Neutrophil (primary cell): Measurements from ENCODE around the gene FBXW7.
A peak's percentile ranks its signal among the peaks of the same experiment; 100 is the strongest.

Experiments
- H3K27ac ChIP-seq: fragments of 200-600 bp; sonication (generic); 2 replicates; pipeline ENCODE4 v1.5.1; 2016; ENCODE audit warnings: mild to moderate bottlenecking, moderate library complexity
- H3K27me3 ChIP-seq: fragments of 200-600 bp; sonication (generic); 2 replicates; pipeline ENCODE4 v1.6.0; 2016; ENCODE audit warnings: mild to moderate bottlenecking
- H3K36me3 ChIP-seq: fragments of 200-600 bp; sonication (generic); 2 replicates; pipeline ENCODE4 v1.5.1; 2017
- H3K4me1 ChIP-seq, 2 experiments: fragments of 200-600 bp in 1 of 2; sonication (generic) in 1 of 2; 1 replicate in 1 of 2; 2 replicates in 1 of 2; pipeline versions ENCODE4 v1.5.1 to v1.6.1; 2013 to 2016; ENCODE audit warnings: low read depth in 1 of 2, low read length in 1 of 2, mild to moderate bottlenecking in 1 of 2, moderate library complexity in 1 of 2; ENCODE audit not compliant: control insufficient read depth in 1 of 2, insufficient read depth in 1 of 2
- H3K4me3 ChIP-seq, 2 experiments: fragments of 200-600 bp in 1 of 2; sonication (generic) in 1 of 2; 1 replicate in 1 of 2; 2 replicates in 1 of 2; pipeline ENCODE4 v1.5.1; 2013 to 2016; ENCODE audit warnings: low read depth in 1 of 2, low read length in 1 of 2, mild to moderate bottlenecking in 1 of 2, moderate library complexity in 1 of 2
- H3K9me3 ChIP-seq: fragments of 200-600 bp; sonication (generic); 2 replicates; pipeline ENCODE4 v1.5.1; 2016
- TF ChIP-seq, protein P1 (sequence below): fragments of 200-600 bp; sonication (generic); IDR thresholded peaks from 2 replicates; pipeline ENCODE4 v1.5.1; 2016; ENCODE audit warnings: antibody characterized with exemption

FBXW7 gene

DNA sequence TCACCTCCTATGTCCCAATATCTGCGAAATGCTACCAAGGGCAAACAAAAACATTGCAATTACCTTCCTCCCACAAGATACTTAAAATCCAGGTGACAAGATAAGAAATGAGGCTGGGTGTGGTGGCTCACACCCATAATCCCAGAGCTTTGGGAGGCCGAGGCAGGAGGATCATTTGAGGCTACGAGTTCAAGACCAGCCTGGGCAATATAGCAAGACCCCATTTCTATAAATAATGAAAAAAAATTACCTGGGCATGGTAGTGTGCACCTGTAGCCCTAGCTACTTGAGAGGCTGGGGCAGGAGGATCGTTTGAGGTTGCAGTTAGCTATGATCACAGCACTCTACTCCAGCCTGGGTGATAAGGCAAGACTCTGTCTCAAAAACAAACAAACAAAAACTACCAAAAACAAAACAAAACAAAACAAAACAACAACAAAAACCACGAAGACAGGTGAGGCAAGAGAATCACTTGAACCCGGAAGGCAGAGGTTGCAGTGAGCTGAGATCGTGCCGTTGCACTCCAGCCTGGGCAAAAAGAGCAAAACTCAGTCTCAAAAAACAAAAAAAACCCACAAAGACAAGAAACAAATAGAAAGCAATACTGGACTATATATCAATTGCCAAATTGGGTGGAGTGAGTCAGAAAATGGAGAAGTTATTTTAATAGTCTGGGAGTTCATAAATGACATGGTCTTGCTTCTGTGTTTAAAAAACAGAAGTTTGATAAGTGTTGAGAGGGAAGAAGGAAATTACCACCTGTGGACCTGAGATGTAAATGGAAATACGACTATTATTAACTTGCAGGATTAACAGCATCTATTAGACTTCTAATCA, 176.5 kb downstream of the FBXW7 start:
- H3K9me3 ChIP-seq, result no peaks in the 10 kb centered on the region
- peaks cover 5 to 16% of the 10 kb centered on the region in 2 experiments for H3K4me1 ChIP-seq
- no peak overlapping the region for H3K4me3 ChIP-seq
- no peaks in the 10 kb centered on the region for H3K36me3 ChIP-seq
- H3K27me3 ChIP-seq, result no peaks in the 10 kb centered on the region
- TF ChIP-seq, protein P1, sequence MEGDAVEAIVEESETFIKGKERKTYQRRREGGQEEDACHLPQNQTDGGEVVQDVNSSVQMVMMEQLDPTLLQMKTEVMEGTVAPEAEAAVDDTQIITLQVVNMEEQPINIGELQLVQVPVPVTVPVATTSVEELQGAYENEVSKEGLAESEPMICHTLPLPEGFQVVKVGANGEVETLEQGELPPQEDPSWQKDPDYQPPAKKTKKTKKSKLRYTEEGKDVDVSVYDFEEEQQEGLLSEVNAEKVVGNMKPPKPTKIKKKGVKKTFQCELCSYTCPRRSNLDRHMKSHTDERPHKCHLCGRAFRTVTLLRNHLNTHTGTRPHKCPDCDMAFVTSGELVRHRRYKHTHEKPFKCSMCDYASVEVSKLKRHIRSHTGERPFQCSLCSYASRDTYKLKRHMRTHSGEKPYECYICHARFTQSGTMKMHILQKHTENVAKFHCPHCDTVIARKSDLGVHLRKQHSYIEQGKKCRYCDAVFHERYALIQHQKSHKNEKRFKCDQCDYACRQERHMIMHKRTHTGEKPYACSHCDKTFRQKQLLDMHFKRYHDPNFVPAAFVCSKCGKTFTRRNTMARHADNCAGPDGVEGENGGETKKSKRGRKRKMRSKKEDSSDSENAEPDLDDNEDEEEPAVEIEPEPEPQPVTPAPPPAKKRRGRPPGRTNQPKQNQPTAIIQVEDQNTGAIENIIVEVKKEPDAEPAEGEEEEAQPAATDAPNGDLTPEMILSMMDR, result no peak
- peak overlapping the region; percentile 13 for H3K27ac ChIP-seq

DNA sequence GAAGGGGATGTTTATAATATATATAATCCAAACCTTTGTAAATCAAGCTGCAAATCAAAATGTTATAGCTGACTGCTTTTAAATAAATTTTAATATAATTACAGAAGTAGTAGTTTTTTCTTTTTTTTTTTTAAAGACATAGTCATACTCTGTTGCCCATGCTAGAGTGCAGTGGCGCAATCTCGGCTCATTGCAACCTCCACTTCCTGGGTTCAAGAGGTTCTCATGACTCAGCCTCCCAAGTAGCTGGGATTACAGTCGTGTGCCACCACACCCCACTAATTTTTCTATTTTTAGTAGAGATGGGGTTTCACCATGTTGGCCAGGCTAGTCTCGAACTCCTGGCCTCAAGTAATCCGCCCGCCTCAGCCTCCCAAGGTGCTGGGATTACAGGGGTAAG, 178.7 kb downstream of the FBXW7 start:
- Histone ChIP-seq H3K27me3 (no peaks in the 10 kb centered on the region), H3K36me3 (no peaks in the 10 kb centered on the region), H3K4me3 (no peak overlapping the region), H3K27ac (no peak overlapping the region), H3K9me3 (no peaks in the 10 kb centered on the region), H3K4me1 (peaks cover 5 to 16% of the 10 kb centered on the region in 2 experiments)
- TF ChIP-seq, protein P1, result no peak

DNA sequence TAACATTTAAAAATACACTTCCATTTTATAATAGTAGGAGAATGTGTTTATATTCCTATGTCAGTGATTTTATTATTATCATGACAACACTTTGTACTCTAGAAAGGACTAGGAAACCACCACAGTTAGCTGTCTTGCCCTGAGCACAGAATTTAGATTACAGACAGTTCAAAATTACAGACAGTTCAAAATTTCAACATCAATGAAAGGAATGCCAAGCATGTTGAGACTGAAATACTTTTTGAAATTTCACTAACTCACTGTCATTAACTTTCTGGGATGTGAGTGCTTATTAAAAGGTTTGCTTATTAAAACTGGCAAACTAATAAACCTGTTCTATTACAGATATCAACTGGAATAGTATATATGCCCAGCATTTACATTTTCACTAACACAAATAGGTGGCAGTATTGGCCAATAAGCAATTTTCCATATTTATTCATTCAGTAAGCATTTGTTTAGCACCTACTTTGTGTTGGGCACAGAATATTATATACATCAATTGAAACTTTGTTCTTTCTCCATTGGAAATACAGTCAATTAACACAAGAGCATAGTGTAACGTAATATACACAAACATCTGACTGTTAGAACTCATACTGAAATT, 179.4 kb downstream of the FBXW7 start:
- H3K4me3 ChIP-seq, result no peak overlapping the region
- H3K27me3 ChIP-seq, result no peaks in the 10 kb centered on the region
- no peaks in the 10 kb centered on the region for H3K9me3 ChIP-seq
- no peaks in the 10 kb centered on the region for H3K36me3 ChIP-seq
- TF ChIP-seq, protein P1, result no peak
- H3K4me1 ChIP-seq, result peaks cover 5 to 16% of the 10 kb centered on the region in 2 experiments
- H3K27ac ChIP-seq, result no peak overlapping the region

DNA sequence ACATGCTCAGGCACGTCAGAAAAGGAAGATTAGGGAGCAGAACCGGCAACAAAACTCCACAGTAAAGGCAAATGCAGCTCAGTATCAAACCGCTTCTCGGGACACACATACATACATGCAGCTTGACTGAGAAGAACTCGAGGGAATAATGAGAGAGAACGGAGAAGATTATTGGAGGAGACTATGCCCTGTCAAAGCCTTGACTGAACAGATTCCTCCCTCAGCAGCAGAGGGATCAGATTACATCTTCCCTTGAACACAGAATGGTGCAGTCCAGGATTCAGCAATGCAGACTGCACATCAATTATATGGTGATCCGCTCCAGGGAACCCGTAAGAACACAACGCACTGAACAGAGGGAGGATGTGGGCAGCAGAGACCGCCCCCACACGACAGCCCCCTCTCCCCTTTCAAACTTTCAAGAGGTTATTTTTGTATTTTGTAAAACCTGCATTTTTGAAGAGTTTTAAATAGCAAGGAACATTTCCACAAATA, 183.2 kb downstream of the FBXW7 start:
- Histone ChIP-seq H3K27ac (no peak overlapping the region), H3K4me3 (no peak overlapping the region), H3K9me3 (no peaks in the 10 kb centered on the region), H3K36me3 (no peaks in the 10 kb centered on the region), H3K27me3 (no peaks in the 10 kb centered on the region), H3K4me1 (no peaks in the 10 kb centered on the region)
- TF ChIP-seq, protein P1, result no peak

DNA sequence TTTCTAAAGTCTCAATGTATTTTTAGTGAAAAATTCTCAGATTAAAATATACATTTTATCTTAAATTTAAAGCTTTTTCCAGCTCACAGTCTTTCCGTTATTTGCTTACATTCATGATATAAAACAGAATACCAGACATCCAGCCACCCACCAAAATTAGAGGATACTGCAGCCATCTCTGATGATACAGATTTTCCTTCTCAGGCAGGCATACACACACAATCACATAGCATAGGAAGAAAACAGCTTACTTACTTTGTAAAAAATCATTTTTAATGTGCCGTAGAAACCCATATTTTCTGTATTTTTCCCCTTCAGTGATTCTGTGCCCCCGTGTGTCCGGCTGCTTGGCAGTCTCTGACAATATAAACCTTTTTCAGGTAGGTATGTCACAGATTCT, 183.7 kb downstream of the FBXW7 start:
- no peaks in the 10 kb centered on the region for H3K9me3 ChIP-seq
- H3K4me1 ChIP-seq, result no peaks in the 10 kb centered on the region
- H3K4me3 ChIP-seq, result no peak overlapping the region
- H3K27me3 ChIP-seq, result no peaks in the 10 kb centered on the region
- no peak overlapping the region for H3K27ac ChIP-seq
- H3K36me3 ChIP-seq, result no peaks in the 10 kb centered on the region
- TF ChIP-seq, protein P1, result no peak
